ENCODE data around the gene SLC44A1. TPM values are rescaled to one million over a fixed set of nuclear protein-coding genes. Genes with fewer than 3 reads are reported as not detected.

SLC44A1 gene
- total and polyA plus RNA-seq, 2 of the 13 experiments (the other 11 are each of a cell fraction or from before 2014, with no cell fraction given) = 21.4 to 40.8 TPM

- TF ChIP-seq NFKB2 (CRISPR knock-in tag; IDR thresholded peaks at IDR 0.05; ENCODE audit: borderline replicate concordance) (peak; percentile 58; the same call in 1 of the 2 replicates), CSRNP1 (CRISPR knock-in tag; IDR thresholded peaks at IDR 0.05) (0 out of 2 replicates have a peak, but pooled peaks have one; percentile 47), HNF4G (IDR thresholded peaks at IDR 0.05; ENCODE audit: borderline replicate concordance, low read depth, low read length) (peak; percentile 43; the same call in 1 of the 2 replicates), HNF4G (CRISPR knock-in tag; IDR thresholded peaks at IDR 0.05; ENCODE audit: borderline replicate concordance, low read depth) (no peak), ARID3A (IDR thresholded peaks at IDR 0.05; ENCODE audit: low read depth, low read length) (no peak), ZFYVE20 (CRISPR knock-in tag; IDR thresholded peaks at IDR 0.05; ENCODE audit: borderline replicate concordance, low read depth) (no peak), ZNF225 (CRISPR knock-in tag; IDR thresholded peaks at IDR 0.05) (no peak), ZNF557 (CRISPR knock-in tag; IDR thresholded peaks at IDR 0.05) (no peak), ZFP1 (CRISPR knock-in tag; IDR thresholded peaks at IDR 0.05) (no peak), BRD4 (CRISPR knock-in tag; IDR thresholded peaks at IDR 0.05) (peak; percentile 70; the same call in 1 of the 2 replicates), TEAD2 (CRISPR knock-in tag; IDR thresholded peaks at IDR 0.05) (no peak), ZNF253 (CRISPR knock-in tag; IDR thresholded peaks at IDR 0.05; ENCODE audit: borderline replicate concordance) (no peak), ADNP (CRISPR knock-in tag; IDR thresholded peaks at IDR 0.05) (no peak; the same call in 1 of the 2 replicates), XRCC5 (optimal IDR thresholded peaks at IDR 0.05; ENCODE audit: low read length) (peak; percentile 76), ETS1 (CRISPR knock-in tag; IDR thresholded peaks at IDR 0.05) (peak; percentile 86; the same call in 1 of the 2 replicates), ZNF816 (CRISPR knock-in tag; IDR thresholded peaks at IDR 0.05; ENCODE audit: borderline replicate concordance) (no peak), KAT8 (CRISPR knock-in tag; IDR thresholded peaks at IDR 0.05) (no peak), MBD4 (IDR thresholded peaks at IDR 0.05; ENCODE audit: borderline replicate concordance, low read length) (no peak)
These were observed 203.7 kb downstream of the SLC44A1 start, which contains the start of gene FSD1L (continued) for GRCh38 chr9:105447814-105448812.
